Activated T-cell treated with anti-CD3 and anti-CD28 coated beads for 1 hour (primary cell): ENCODE results near the gene ZAP70.

Source experiments
- DNase-seq: peaks from one replicate; pipeline ENCODE4 v3.0.0-alpha.2; 2020; ENCODE audit warnings: low read depth

The ZAP70 gene

GRCh38 chr2:97734061-97735051 is 21.0 kb downstream of the ZAP70 start:
- no peak for DNase-seq

- no peak for DNase-seq
Measured at GRCh38 chr2:97735161-97735561, 21.8 kb downstream of the ZAP70 start.

GRCh38 chr2:97736185-97736584 is 22.8 kb downstream of the ZAP70 start:
- DNase-seq = no peak

GRCh38 chr2:97736608-97737330 is 23.4 kb downstream of the ZAP70 start:
- DNase-seq = no peak

- no peak for DNase-seq
Measured at GRCh38 chr2:97737421-97738178, 24.2 kb downstream of the ZAP70 start.

- no peak for DNase-seq
Measured at GRCh38 chr2:97738179-97739019, 25.0 kb downstream of the ZAP70 start.

- no peak for DNase-seq
Measured at GRCh38 chr2:97739020-97739892, 25.9 kb downstream of the ZAP70 start.

GRCh38 chr2:97739893-97740245 is 26.5 kb downstream of the ZAP70 start:
- DNase-seq = no peak

GRCh38 chr2:97740590-97741182 is 27.3 kb downstream of the ZAP70 start:
- peak; percentile 27 for DNase-seq

- no peak for DNase-seq
Measured at GRCh38 chr2:97741251-97741650, 27.9 kb downstream of the ZAP70 start.

GRCh38 chr2:97741686-97742085 is 28.3 kb downstream of the ZAP70 start:
- no peak for DNase-seq

- no peak for DNase-seq
Measured at GRCh38 chr2:97742381-97742847, 29.0 kb downstream of the ZAP70 start.

GRCh38 chr2:97743913-97744312 is 30.5 kb downstream of the ZAP70 start:
- no peak for DNase-seq

GRCh38 chr2:97745474-97746174 is 32.2 kb downstream of the ZAP70 start:
- DNase-seq = no peak

- no peak for DNase-seq
Measured at GRCh38 chr2:97747285-97747684, 33.9 kb downstream of the ZAP70 start.

- no peak for DNase-seq
Measured at GRCh38 chr2:97747716-97748115, 34.3 kb downstream of the ZAP70 start.

GRCh38 chr2:97749581-97749980 is 36.2 kb downstream of the ZAP70 start:
- no peak for DNase-seq

- no peak for DNase-seq
Measured at GRCh38 chr2:97750017-97750416, 36.6 kb downstream of the ZAP70 start.

GRCh38 chr2:97751752-97752151 is 38.4 kb downstream of the ZAP70 start:
- no peak for DNase-seq
